Measurements from ENCODE around the gene CCT3.

The CCT3 gene

GRCh38 chr1:156291226-156292061 is 46.6 kb downstream of the CCT3 start:
- peak; percentile 92 for DNase-seq
- TF ChIP-seq CTCF (IDR thresholded peaks at IDR 0.05; ENCODE audit: low read depth, low read length): no peak
- Histone ChIP-seq H3K27me3 (ENCODE audit: insufficient read depth, low read depth, severe bottlenecking) (no peaks in the 10 kb centered on the region), H3K27ac (peak overlapping the region; percentile 22; the same call in 1 of the 2 replicates), H3K4me3 (ENCODE audit: low read depth, low read length) (peak overlapping the region; percentile 45), H3K9me3 (ENCODE audit: severe bottlenecking) (no peaks in the 10 kb centered on the region), H3K36me3 (peaks cover 27% of the 10 kb centered on the region)

- Histone ChIP-seq H3K27me3 (ENCODE audit: insufficient read depth, low read depth, severe bottlenecking) (no peaks in the 10 kb centered on the region), H3K27ac (no peak overlapping the region), H3K9me3 (ENCODE audit: severe bottlenecking) (no peaks in the 10 kb centered on the region), H3K36me3 (peaks cover 27% of the 10 kb centered on the region), H3K4me3 (ENCODE audit: low read depth, low read length) (no peak overlapping the region)
- TF ChIP-seq CTCF (IDR thresholded peaks at IDR 0.05; ENCODE audit: low read depth, low read length): no peak
- no peak for DNase-seq
Measured at GRCh38 chr1:156289857-156290256, 48.2 kb downstream of the CCT3 start.

- Histone ChIP-seq H3K4me3 (ENCODE audit: low read depth, low read length) (no peak overlapping the region), H3K36me3 (peaks cover 29% of the 10 kb centered on the region), H3K27me3 (ENCODE audit: insufficient read depth, low read depth, severe bottlenecking) (no peaks in the 10 kb centered on the region), H3K9me3 (ENCODE audit: severe bottlenecking) (no peaks in the 10 kb centered on the region), H3K27ac (no peak overlapping the region)
- DNase-seq: no peak
- no peak for TF ChIP-seq CTCF (IDR thresholded peaks at IDR 0.05; ENCODE audit: low read depth, low read length)
Measured at GRCh38 chr1:156286061-156286460, 52.0 kb downstream of the CCT3 start.

- no peak for TF ChIP-seq CTCF (IDR thresholded peaks at IDR 0.05; ENCODE audit: low read depth, low read length)
- Histone ChIP-seq H3K4me3 (ENCODE audit: low read depth, low read length) (no peak overlapping the region), H3K27ac (no peak overlapping the region)
Measured at GRCh38 chr1:156285437-156285836, 52.7 kb downstream of the CCT3 start.

GRCh38 chr1:156284757-156285156 is 53.3 kb downstream of the CCT3 start:
- H3K27ac ChIP-seq: no peak overlapping the region
- H3K4me3 ChIP-seq (ENCODE audit: low read depth, low read length): no peak overlapping the region
- H3K36me3 ChIP-seq: peaks cover 38% of the 10 kb centered on the region
- no peak for DNase-seq
- H3K27me3 ChIP-seq (ENCODE audit: insufficient read depth, low read depth, severe bottlenecking): no peaks in the 10 kb centered on the region
- H3K9me3 ChIP-seq (ENCODE audit: severe bottlenecking): no peaks in the 10 kb centered on the region
- no peak for TF ChIP-seq CTCF (IDR thresholded peaks at IDR 0.05; ENCODE audit: low read depth, low read length)

More at GRCh38 chr1:156285437-156285836, 52.7 kb downstream of the CCT3 start:
- Histone ChIP-seq H3K27me3 (ENCODE audit: insufficient read depth, low read depth, severe bottlenecking) (no peaks in the 10 kb centered on the region), H3K36me3 (peaks cover 35% of the 10 kb centered on the region), H3K9me3 (ENCODE audit: severe bottlenecking) (no peaks in the 10 kb centered on the region)
- DNase-seq: no peak

Measured in WERI-Rb-1 (cell line).